ENCODE measurements around the gene KYNU. TPM values are rescaled to one million over a fixed set of nuclear protein-coding genes. Genes with fewer than 3 reads are reported as not detected.

Gene KYNU
- total and polyA plus RNA-seq, 5 donors, result 0.50 to 2.3 (median 2.0) TPM

- intact Hi-C loops (cut with DNase I), result no loop called here
- H3K27ac ChIP-seq (ENCODE audit: low read length), result no peak overlapping the region
- DNase-seq, result no peak
- ATAC-seq, result no peak
- H3K4me3 ChIP-seq (ENCODE audit: low read length), result no peak overlapping the region
- no peaks in the 10 kb centered on the region for H3K4me1 ChIP-seq (ENCODE audit: control insufficient read depth, insufficient read depth, low read length)
- H3K27me3 ChIP-seq (ENCODE audit: control insufficient read depth, insufficient read depth), result no peaks in the 10 kb centered on the region
- H3K9me3 ChIP-seq (ENCODE audit: control insufficient read depth, low read length), result no peaks in the 10 kb centered on the region
Measured at GRCh38 chr2:142966284-142966683, 88.8 kb downstream of the KYNU start.

GRCh38 chr2:142967060-142967459 lies 89.6 kb downstream of the KYNU start:
- DNase-seq (no peak), ATAC-seq (no peak)
- WGBS, result 42% methylated on average over 1 of the region's 1 CpG
- intact Hi-C loops (cut with DNase I), result no loop called here
- no peaks in the 10 kb centered on the region for H3K9me3 ChIP-seq (ENCODE audit: control insufficient read depth, low read length)
- no peaks in the 10 kb centered on the region for H3K4me1 ChIP-seq (ENCODE audit: control insufficient read depth, insufficient read depth, low read length)
- no peak overlapping the region for H3K4me3 ChIP-seq (ENCODE audit: low read length)
- no peaks in the 10 kb centered on the region for H3K27me3 ChIP-seq (ENCODE audit: control insufficient read depth, insufficient read depth)
- no peak overlapping the region for H3K27ac ChIP-seq (ENCODE audit: low read length)

- Histone ChIP-seq H3K4me1 (ENCODE audit: control insufficient read depth, insufficient read depth, low read length) (no peaks in the 10 kb centered on the region), H3K9me3 (ENCODE audit: control insufficient read depth, low read length) (no peaks in the 10 kb centered on the region), H3K27ac (ENCODE audit: low read length) (no peak overlapping the region), H3K27me3 (ENCODE audit: control insufficient read depth, insufficient read depth) (no peaks in the 10 kb centered on the region), H3K4me3 (ENCODE audit: low read length) (no peak overlapping the region)
- no peak for DNase-seq
- ATAC-seq, result no peak
- WGBS, result 73% methylated on average over 4 of the region's 4 CpGs
- intact Hi-C loops (cut with DNase I), result no loop called here
Measured at GRCh38 chr2:142973160-142973821, 95.8 kb downstream of the KYNU start.

- no peaks in the 10 kb centered on the region for H3K9me3 ChIP-seq (ENCODE audit: control insufficient read depth, low read length)
- intact Hi-C loops (cut with DNase I), result no loop called here
- whole genome bisulfite sequencing, result 40% methylated on average over 4 of the region's 4 CpGs
- no peak overlapping the region for H3K27ac ChIP-seq (ENCODE audit: low read length)
- no peaks in the 10 kb centered on the region for H3K4me1 ChIP-seq (ENCODE audit: control insufficient read depth, insufficient read depth, low read length)
- H3K27me3 ChIP-seq (ENCODE audit: control insufficient read depth, insufficient read depth), result no peaks in the 10 kb centered on the region
- DNase-seq, result no peak
- no peak overlapping the region for H3K4me3 ChIP-seq (ENCODE audit: low read length)
- no peak for ATAC-seq
Measured at GRCh38 chr2:142973822-142974207, 96.4 kb downstream of the KYNU start.

- DNase-seq (no peak), ATAC-seq (no peak)
- intact Hi-C loops (cut with DNase I), result no loop called here
- 61% methylated on average over 3 of the region's 3 CpGs for WGBS
- no peak overlapping the region for H3K4me3 ChIP-seq (ENCODE audit: low read length)
- H3K27me3 ChIP-seq (ENCODE audit: control insufficient read depth, insufficient read depth), result no peaks in the 10 kb centered on the region
- H3K4me1 ChIP-seq (ENCODE audit: control insufficient read depth, insufficient read depth, low read length), result no peaks in the 10 kb centered on the region
- no peak overlapping the region for H3K27ac ChIP-seq (ENCODE audit: low read length)
- H3K9me3 ChIP-seq (ENCODE audit: control insufficient read depth, low read length), result no peaks in the 10 kb centered on the region
Measured at GRCh38 chr2:142974288-142975024, 97.0 kb downstream of the KYNU start.

- Histone ChIP-seq H3K9me3 (ENCODE audit: control insufficient read depth, low read length) (no peaks in the 10 kb centered on the region), H3K27me3 (ENCODE audit: control insufficient read depth, insufficient read depth) (no peaks in the 10 kb centered on the region), H3K4me1 (ENCODE audit: control insufficient read depth, insufficient read depth, low read length) (no peaks in the 10 kb centered on the region), H3K27ac (ENCODE audit: low read length) (no peak overlapping the region), H3K4me3 (ENCODE audit: low read length) (no peak overlapping the region)
- 90% methylated on average over 1 of the region's 1 CpG for WGBS
- intact Hi-C loops (cut with DNase I), result no loop called here
- ATAC-seq (no peak), DNase-seq (no peak)
Measured at GRCh38 chr2:142975239-142975638, 97.8 kb downstream of the KYNU start.

- Histone ChIP-seq H3K27me3 (ENCODE audit: control insufficient read depth, insufficient read depth) (no peaks in the 10 kb centered on the region), H3K4me3 (ENCODE audit: low read length) (no peak overlapping the region), H3K9me3 (ENCODE audit: control insufficient read depth, low read length) (no peaks in the 10 kb centered on the region), H3K27ac (ENCODE audit: low read length) (no peak overlapping the region), H3K4me1 (ENCODE audit: control insufficient read depth, insufficient read depth, low read length) (no peaks in the 10 kb centered on the region)
- intact Hi-C loops (cut with DNase I), result loop anchor here in 2 of 4 donors (10.0 kb wide), 2 partner anchors 296 to 306 kb away; no protein-coding TSS in a partner anchor
- DNase-seq (no peak), ATAC-seq (no peak)
Measured at GRCh38 chr2:142980246-142981068, 103.0 kb downstream of the KYNU start.

- Histone ChIP-seq H3K9me3 (ENCODE audit: control insufficient read depth, low read length) (no peaks in the 10 kb centered on the region), H3K27ac (ENCODE audit: low read length) (no peak overlapping the region), H3K4me3 (ENCODE audit: low read length) (no peak overlapping the region), H3K4me1 (ENCODE audit: control insufficient read depth, insufficient read depth, low read length) (no peaks in the 10 kb centered on the region), H3K27me3 (ENCODE audit: control insufficient read depth, insufficient read depth) (no peaks in the 10 kb centered on the region)
- DNase-seq, result no peak
- intact Hi-C loops (cut with DNase I), result loop anchor here in 2 of 4 donors (10.0 kb wide), 2 partner anchors 296 to 306 kb away; no protein-coding TSS in a partner anchor
- 1% methylated on average over 1 of the region's 1 CpG for WGBS
- ATAC-seq, result no peak
Measured at GRCh38 chr2:142981069-142981378, 103.6 kb downstream of the KYNU start.

- intact Hi-C loops (cut with DNase I), result loop anchor here in 2 of 4 donors (10.0 kb wide), 2 partner anchors 297 to 307 kb away; no protein-coding TSS in a partner anchor
- WGBS, result 82% methylated on average over 3 of the region's 3 CpGs
- H3K4me1 ChIP-seq (ENCODE audit: control insufficient read depth, insufficient read depth, low read length), result no peaks in the 10 kb centered on the region
Measured at GRCh38 chr2:142981756-142982155, 104.3 kb downstream of the KYNU start.

GRCh38 chr2:142983174-142983573 lies 105.7 kb downstream of the KYNU start:
- no peak for DNase-seq
- intact Hi-C loops (cut with DNase I), result loop anchor here in 2 of 4 donors (10.0 kb wide), 2 partner anchors 298 to 308 kb away; no protein-coding TSS in a partner anchor
- no peaks in the 10 kb centered on the region for H3K4me1 ChIP-seq (ENCODE audit: control insufficient read depth, insufficient read depth, low read length)
- WGBS, result 92% methylated on average over 1 of the region's 1 CpG
- H3K27me3 ChIP-seq (ENCODE audit: control insufficient read depth, insufficient read depth), result no peaks in the 10 kb centered on the region
- no peaks in the 10 kb centered on the region for H3K9me3 ChIP-seq (ENCODE audit: control insufficient read depth, low read length)
- ATAC-seq, result no peak
- H3K27ac ChIP-seq (ENCODE audit: low read length), result no peak overlapping the region
- no peak overlapping the region for H3K4me3 ChIP-seq (ENCODE audit: low read length)

More at GRCh38 chr2:142981756-142982155, 104.3 kb downstream of the KYNU start:
- DNase-seq, result no peak
- H3K4me3 ChIP-seq (ENCODE audit: low read length), result no peak overlapping the region
- H3K27me3 ChIP-seq (ENCODE audit: control insufficient read depth, insufficient read depth), result no peaks in the 10 kb centered on the region
- ATAC-seq, result no peak
- H3K27ac ChIP-seq (ENCODE audit: low read length), result no peak overlapping the region
- no peaks in the 10 kb centered on the region for H3K9me3 ChIP-seq (ENCODE audit: control insufficient read depth, low read length)

GRCh38 chr2:142984657-142985056 lies 107.2 kb downstream of the KYNU start:
- WGBS, result 92% methylated on average over 2 of the region's 2 CpGs
- DNase-seq, result no peak
- H3K4me3 ChIP-seq (ENCODE audit: low read length), result no peak overlapping the region
- no peak for ATAC-seq
- no peaks in the 10 kb centered on the region for H3K27me3 ChIP-seq (ENCODE audit: control insufficient read depth, insufficient read depth)
- H3K27ac ChIP-seq (ENCODE audit: low read length), result no peak overlapping the region
- H3K4me1 ChIP-seq (ENCODE audit: control insufficient read depth, insufficient read depth, low read length), result no peaks in the 10 kb centered on the region
- intact Hi-C loops (cut with DNase I), result loop anchor here in 2 of 4 donors (10.0 kb wide), 2 partner anchors 300 to 310 kb away; no protein-coding TSS in a partner anchor
- H3K9me3 ChIP-seq (ENCODE audit: control insufficient read depth, low read length), result no peaks in the 10 kb centered on the region
